Measurements from ENCODE around the gene SIRT6.
"Not testable (repeated sequence)": the region's sequence is repeated elsewhere in the genome, so short reads cannot be mapped to it uniquely, and the experiment has no call there.

The SIRT6 gene

GRCh38 chr19:4182084-4182810 is at the start of gene SIRT6, which contains the start of gene ANKRD24:
SIRT6 (minus strand) TSS chr19:4182563; CDS start chr19:4182539, 24 bp downstream.
ANKRD24 (plus strand) TSS chr19:4182689; CDS start chr19:4186426, 3,737 bp downstream.
- peak; percentile 97 for DNase-seq

GRCh38 chr19:4232139-4232538 is 49.8 kb upstream of the SIRT6 start:
- not testable (repeated sequence) for DNase-seq

GRCh38 chr19:4231521-4231920 is 49.2 kb upstream of the SIRT6 start:
- DNase-seq = not testable (repeated sequence)

DNA sequence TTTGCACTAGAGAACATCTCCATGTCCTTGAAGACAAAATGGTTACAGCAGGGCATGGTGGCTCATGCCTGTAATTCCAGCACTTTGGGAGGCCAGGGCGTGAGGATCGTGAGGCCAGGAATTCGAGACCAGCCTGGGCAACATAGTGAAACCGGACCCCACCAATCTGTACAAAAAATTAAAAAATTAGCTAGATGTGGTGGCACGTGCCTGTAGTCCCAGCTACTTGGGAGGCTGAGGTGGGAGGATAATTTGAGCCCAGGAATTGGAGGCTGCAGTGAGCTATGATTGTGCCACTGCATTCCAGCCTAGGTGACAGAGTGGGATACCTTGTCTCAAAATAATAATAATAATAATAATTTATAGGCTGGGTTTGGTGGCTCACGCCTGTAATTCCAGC is 47.9 kb upstream of the SIRT6 start:
- not testable (repeated sequence) for DNase-seq

- DNase-seq = no peak
Measured at GRCh38 chr19:4229179-4229931, 47.0 kb upstream of the SIRT6 start, which contains the start of gene EBI3. EBI3 (plus strand) TSS chr19:4229523; CDS start chr19:4229551, 28 bp downstream.

GRCh38 chr19:4228765-4229178 is 46.4 kb upstream of the SIRT6 start:
- no peak for DNase-seq

DNA sequence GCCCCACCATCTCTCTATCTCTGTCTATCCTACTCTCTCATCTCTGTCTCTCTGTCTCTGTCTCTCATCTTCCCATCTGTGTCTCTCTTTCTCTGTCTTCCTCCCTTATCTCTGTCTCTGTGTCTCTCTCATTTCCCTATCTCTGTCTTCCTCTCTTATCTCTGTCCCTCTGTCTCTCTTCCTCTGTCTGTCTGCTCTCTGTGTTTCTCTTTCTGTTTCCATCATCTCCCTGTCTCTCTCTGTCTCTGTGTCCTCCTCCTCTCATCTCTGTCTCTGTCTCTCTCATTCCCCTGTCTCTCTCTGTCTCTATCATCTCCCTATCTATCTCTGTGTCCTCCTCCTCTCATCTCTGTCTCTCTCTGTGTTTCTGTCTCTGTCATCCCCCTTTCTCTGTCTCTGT is 45.4 kb upstream of the SIRT6 start:
- DNase-seq = no peak

- DNase-seq = no peak
Measured at GRCh38 chr19:4225885-4226284, 43.5 kb upstream of the SIRT6 start.

DNA sequence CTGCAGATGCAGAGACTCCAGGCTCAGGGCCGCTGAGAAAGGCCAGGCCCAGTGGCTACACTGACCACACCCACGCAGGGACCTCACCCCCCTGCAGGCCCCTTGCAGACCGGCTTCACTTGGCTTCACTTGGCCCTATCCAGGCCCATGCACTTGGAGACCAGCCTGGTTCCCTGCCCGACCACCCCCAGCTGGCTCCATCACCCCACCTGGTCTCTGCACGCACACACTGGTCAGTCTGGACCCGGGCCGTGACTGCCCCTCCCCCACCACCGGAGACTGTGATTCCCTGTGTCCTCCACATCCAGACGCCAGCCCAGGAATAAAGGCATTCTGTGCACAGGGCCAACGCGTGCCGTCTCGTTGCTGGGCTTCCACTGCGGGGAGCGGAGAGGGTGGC is 42.1 kb upstream of the SIRT6 start:
- no peak for DNase-seq

- no peak for DNase-seq
Measured at GRCh38 chr19:4220188-4220587, 37.8 kb upstream of the SIRT6 start.

GRCh38 chr19:4218523-4218922 is 36.2 kb upstream of the SIRT6 start:
- DNase-seq = not testable (repeated sequence)

GRCh38 chr19:4217429-4218264 is 35.3 kb upstream of the SIRT6 start:
- no peak for DNase-seq

GRCh38 chr19:4216846-4217245 is 34.5 kb upstream of the SIRT6 start:
- no peak for DNase-seq

- DNase-seq = no peak
Measured at GRCh38 chr19:4215807-4216206, 33.4 kb upstream of the SIRT6 start.

- DNase-seq = no peak
Measured at GRCh38 chr19:4213116-4213515, 30.8 kb upstream of the SIRT6 start.

DNA sequence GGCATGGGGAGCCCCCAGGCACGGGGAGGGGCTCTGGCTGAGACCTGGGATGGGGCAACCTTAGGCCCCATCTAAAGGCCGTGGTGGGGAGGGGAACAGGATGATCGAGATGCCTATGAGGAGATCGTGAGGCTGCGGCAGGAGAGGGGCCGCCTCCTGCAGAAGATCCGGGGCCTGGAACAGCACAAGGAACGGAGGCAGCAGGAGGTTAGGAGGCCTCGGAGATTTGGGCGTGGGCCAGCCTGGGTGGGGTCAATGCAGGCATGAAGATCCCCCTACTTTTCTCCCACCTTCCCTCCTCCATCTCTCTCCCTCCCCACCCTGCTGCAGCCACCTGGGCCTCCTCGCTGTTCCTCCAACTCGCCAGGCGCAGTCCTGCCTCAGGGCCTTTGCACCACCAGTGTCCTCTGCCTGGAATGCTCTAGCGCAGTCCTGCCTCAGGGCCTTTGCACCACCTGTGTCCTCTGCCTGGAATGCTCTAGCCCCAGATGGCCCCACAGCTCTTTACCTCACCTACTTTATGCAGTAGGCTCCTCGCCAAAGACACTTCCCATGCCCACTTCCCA is 27.9 kb upstream of the SIRT6 start:
- DNase-seq = no peak

- no peak for DNase-seq
Measured at GRCh38 chr19:4208385-4209094, 26.2 kb upstream of the SIRT6 start.

- no peak for DNase-seq
Measured at GRCh38 chr19:4206818-4207484, 24.6 kb upstream of the SIRT6 start.

GRCh38 chr19:4201798-4202197 is 19.4 kb upstream of the SIRT6 start:
- no peak for DNase-seq

- no peak for DNase-seq
Measured at GRCh38 chr19:4200940-4201542, 18.7 kb upstream of the SIRT6 start.

DNA sequence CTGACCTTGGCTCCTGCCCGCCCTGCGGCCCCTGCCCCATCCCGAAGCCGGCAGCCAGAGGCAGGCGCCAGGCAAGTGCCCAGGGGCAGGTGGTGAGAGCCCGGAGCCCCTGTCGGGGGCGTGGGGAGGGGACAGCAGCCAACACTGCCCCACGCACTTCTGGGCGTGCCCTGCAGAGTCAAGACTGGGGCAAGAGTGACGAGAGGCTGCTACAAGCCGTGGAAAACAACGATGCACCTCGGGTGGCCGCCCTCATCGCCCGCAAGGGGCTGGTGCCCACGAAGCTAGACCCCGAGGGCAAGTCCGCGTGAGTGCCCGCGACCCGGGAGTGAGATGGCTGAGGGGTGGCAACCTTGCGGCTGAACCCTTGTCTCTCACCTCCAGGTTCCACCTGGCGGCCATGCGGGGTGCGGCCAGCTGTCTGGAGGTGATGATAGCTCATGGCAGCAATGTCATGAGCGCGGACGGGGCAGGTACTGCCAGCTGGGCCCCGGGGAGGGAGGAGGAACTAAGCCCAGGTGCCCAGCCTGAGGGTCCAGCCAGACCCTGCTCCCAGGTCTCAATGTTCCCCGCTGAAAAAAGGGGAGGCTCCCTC is 17.4 kb upstream of the SIRT6 start:
- no peak for DNase-seq

Data from CD4-positive, alpha-beta T cell treated with Interleukin-17A for 4 hours (primary cell).